HL-60 (cell line): ENCODE results near the gene ACE.

Source experiments
- DNase-seq, 2 experiments: peaks; one replicate each; pipeline ENCODE4 v3.0.0-alpha.2; 2010 to 2020; ENCODE audit warnings: low read depth in 1 of 2, low spot score in 1 of 2
- H3K27ac ChIP-seq: fragments of 250-450 bp; sonication (Bioruptor Pico); replicated peaks from 2 replicates; pipeline ENCODE4 v1.5.1; 2020; ENCODE audit warnings: mild to moderate bottlenecking, moderate library complexity
- H3K27me3 ChIP-seq: fragments of 250-450 bp; sonication (Bioruptor Pico); 2 replicates; pipeline ENCODE4 v1.5.1; 2021; ENCODE audit warnings: mild to moderate bottlenecking, moderate library complexity; ENCODE audit not compliant: insufficient read depth, poor library complexity, severe bottlenecking
- H3K4me3 ChIP-seq: replicated peaks from 2 replicates; pipeline ENCODE4 v1.5.1; 2011; ENCODE audit warnings: mild to moderate bottlenecking, control low read depth, low read length; ENCODE audit not compliant: insufficient read depth
- GABPA ChIP-seq: IDR thresholded peaks from 2 replicates; pipeline ENCODE4 v1.6.1; 2012; ENCODE audit warnings: low read depth
- POLR2AphosphoS5 ChIP-seq: IDR thresholded peaks from 2 replicates; pipeline ENCODE4 v1.6.1; 2012; ENCODE audit warnings: low read depth
- SPI1 ChIP-seq: IDR thresholded peaks from 2 replicates; pipeline ENCODE4 v1.6.1; 2012; ENCODE audit warnings: low read depth, mild to moderate bottlenecking, borderline replicate concordance
- TF ChIP-seq, protein P1 (sequence below): IDR thresholded peaks from 2 replicates; pipeline ENCODE4 v1.6.1; 2012; ENCODE audit warnings: low read depth; ENCODE audit not compliant: insufficient replicate concordance
- TF ChIP-seq, protein P2 (sequence below): IDR thresholded peaks from one replicate; pipeline ENCODE4 v1.5.1; 2011; ENCODE audit warnings: low read length, control low read depth, inconsistent platforms; ENCODE audit not compliant: insufficient read depth

ACE gene

GRCh38 chr17:63482509-63482908, 5.6 kb downstream of the ACE start:
- TF ChIP-seq SPI1, result no peak
- no peak for TF ChIP-seq GABPA
- TF ChIP-seq, protein P1, sequence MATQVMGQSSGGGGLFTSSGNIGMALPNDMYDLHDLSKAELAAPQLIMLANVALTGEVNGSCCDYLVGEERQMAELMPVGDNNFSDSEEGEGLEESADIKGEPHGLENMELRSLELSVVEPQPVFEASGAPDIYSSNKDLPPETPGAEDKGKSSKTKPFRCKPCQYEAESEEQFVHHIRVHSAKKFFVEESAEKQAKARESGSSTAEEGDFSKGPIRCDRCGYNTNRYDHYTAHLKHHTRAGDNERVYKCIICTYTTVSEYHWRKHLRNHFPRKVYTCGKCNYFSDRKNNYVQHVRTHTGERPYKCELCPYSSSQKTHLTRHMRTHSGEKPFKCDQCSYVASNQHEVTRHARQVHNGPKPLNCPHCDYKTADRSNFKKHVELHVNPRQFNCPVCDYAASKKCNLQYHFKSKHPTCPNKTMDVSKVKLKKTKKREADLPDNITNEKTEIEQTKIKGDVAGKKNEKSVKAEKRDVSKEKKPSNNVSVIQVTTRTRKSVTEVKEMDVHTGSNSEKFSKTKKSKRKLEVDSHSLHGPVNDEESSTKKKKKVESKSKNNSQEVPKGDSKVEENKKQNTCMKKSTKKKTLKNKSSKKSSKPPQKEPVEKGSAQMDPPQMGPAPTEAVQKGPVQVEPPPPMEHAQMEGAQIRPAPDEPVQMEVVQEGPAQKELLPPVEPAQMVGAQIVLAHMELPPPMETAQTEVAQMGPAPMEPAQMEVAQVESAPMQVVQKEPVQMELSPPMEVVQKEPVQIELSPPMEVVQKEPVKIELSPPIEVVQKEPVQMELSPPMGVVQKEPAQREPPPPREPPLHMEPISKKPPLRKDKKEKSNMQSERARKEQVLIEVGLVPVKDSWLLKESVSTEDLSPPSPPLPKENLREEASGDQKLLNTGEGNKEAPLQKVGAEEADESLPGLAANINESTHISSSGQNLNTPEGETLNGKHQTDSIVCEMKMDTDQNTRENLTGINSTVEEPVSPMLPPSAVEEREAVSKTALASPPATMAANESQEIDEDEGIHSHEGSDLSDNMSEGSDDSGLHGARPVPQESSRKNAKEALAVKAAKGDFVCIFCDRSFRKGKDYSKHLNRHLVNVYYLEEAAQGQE, result no peak
- no peak for TF ChIP-seq POLR2AphosphoS5
- TF ChIP-seq, protein P2, sequence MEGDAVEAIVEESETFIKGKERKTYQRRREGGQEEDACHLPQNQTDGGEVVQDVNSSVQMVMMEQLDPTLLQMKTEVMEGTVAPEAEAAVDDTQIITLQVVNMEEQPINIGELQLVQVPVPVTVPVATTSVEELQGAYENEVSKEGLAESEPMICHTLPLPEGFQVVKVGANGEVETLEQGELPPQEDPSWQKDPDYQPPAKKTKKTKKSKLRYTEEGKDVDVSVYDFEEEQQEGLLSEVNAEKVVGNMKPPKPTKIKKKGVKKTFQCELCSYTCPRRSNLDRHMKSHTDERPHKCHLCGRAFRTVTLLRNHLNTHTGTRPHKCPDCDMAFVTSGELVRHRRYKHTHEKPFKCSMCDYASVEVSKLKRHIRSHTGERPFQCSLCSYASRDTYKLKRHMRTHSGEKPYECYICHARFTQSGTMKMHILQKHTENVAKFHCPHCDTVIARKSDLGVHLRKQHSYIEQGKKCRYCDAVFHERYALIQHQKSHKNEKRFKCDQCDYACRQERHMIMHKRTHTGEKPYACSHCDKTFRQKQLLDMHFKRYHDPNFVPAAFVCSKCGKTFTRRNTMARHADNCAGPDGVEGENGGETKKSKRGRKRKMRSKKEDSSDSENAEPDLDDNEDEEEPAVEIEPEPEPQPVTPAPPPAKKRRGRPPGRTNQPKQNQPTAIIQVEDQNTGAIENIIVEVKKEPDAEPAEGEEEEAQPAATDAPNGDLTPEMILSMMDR, result no peak
- Histone ChIP-seq H3K4me3 (no peak overlapping the region), H3K27me3 (peaks cover 12% of the 10 kb centered on the region), H3K27ac (no peak overlapping the region)
- DNase-seq, result no peak

GRCh38 chr17:63483038-63483437, 6.2 kb downstream of the ACE start:
- peaks cover 7% of the 10 kb centered on the region for H3K27me3 ChIP-seq
- TF ChIP-seq, protein P1, result no peak
- TF ChIP-seq GABPA (no peak), POLR2AphosphoS5 (no peak), SPI1 (no peak)
- TF ChIP-seq, protein P2, result no peak
- H3K4me3 ChIP-seq, result no peak overlapping the region
- DNase-seq, result no peak
- no peak overlapping the region for H3K27ac ChIP-seq

GRCh38 chr17:63483655-63484575, 7.1 kb downstream of the ACE start:
- TF ChIP-seq, protein P1, result no peak
- DNase-seq, result no peak
- no peak overlapping the region for H3K4me3 ChIP-seq
- no peak overlapping the region for H3K27ac ChIP-seq
- H3K27me3 ChIP-seq, result no peaks in the 10 kb centered on the region
